ENCODE results near the gene INTS11. TPM values are rescaled to one million over a fixed set of nuclear protein-coding genes. Genes with fewer than 3 reads are reported as not detected.

INTS11 gene
- total and polyA plus RNA-seq, 2 of the 13 experiments (the other 11 are each of a cell fraction or from before 2014, with no cell fraction given) = 52.8 to 94.8 TPM

DNA sequence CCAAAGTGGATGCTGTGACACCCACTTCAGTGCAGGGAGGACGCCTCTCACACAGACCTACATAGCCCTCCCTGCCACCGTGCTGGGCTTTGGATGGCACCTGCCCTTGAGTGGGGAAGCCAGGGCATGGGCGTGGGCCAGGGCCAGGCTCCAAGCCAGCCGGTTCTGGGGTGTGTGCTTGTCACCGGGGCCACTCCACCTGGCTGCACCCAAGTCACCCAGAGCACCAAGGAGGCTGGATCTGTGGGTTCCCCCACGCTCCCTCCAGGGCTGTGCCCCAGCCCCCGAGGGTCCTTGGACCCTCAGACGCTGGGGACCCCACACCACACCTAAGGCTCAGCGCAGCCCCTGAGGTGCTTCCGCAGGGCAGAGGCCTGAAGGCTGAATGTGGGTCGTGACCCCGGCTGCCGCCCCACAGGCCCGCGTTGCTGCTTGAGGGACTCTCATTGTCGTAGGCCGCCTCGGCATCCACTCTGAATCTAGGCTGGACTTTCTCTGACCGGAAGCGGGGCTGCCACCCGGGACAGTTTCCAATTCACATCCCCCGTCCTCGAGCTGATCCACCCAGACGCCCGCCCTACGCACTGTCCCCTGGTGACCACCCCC is 32.4 kb upstream of the INTS11 start:
- no peak for ATAC-seq
- Histone ChIP-seq H3K27ac (ENCODE audit: extremely low read length, insufficient read depth, low read length) (no peak overlapping the region), H3K4me1 (ENCODE audit: insufficient read depth, low read length) (peaks cover 60% of the 10 kb centered on the region), H3K27me3 (ENCODE audit: control insufficient read depth in 1 of 2, insufficient read depth in 2 of 2, low read length in 2 of 2) (no peaks in the 10 kb centered on the region), H4K20me1 (ENCODE audit: insufficient read depth, low read length) (no peaks in the 10 kb centered on the region), H3K4me3 (replicated peaks in 1 of 3; ENCODE audit: insufficient read depth in 1 of 3, low read depth in 2 of 3, low read length in 3 of 3) (peak overlapping the region; percentile 69 to 74 (median 71); a peak in 5 of 6 replicates), H3K4me2 (ENCODE audit: low read depth, low read length) (peak overlapping the region; percentile 92), H3K9me3 (ENCODE audit: low read length) (no peaks in the 10 kb centered on the region), H3K9ac (ENCODE audit: insufficient read depth, low read depth, low read length) (peak overlapping the region; percentile 80), H3K36me3 (replicated peaks in 1 of 2; ENCODE audit: control insufficient read depth in 1 of 2, insufficient read depth in 2 of 2, low read length in 2 of 2) (no peaks in the 10 kb centered on the region), H3K79me2 (ENCODE audit: insufficient read depth, low read length) (peaks cover 4% of the 10 kb centered on the region), H2AFZ (ENCODE audit: low read length) (no peak overlapping the region)
- FAIRE-seq = no peak
- no peak for DNase-seq (ENCODE audit: low spot score)
- intact Hi-C loops (cut with micrococcal nuclease; ENCODE audit: unreplicated experiment) = no loop called here
- 63% methylated on average over 7 of the region's 26 CpGs for WGBS (ENCODE audit: low lambda C conversion rate)
- POLR2A ChIA-PET = interaction anchor here (1.4 to 4.0 kb wide), 4 partner anchors 9 to 43 kb away, joined by 7 to 38 read pairs (median 16); partner anchors contain the start of genes AURKAIP1, CCNL2 and DVL1
- in situ Hi-C loops (cut with HindIII; ENCODE audit: extremely low pct_ligation_motif_present, low pct_unique_long_range_greater_than_20kb) = no loop called here
- CTCF ChIA-PET (ENCODE audit: low intra/inter-chr PET ratio, low total read pairs) = no interaction called here
- BruUV-seq (replicated peaks) = no TSS peak
- TF ChIP-seq ZNF891 (CRISPR knock-in tag; IDR thresholded peaks at IDR 0.05) (no peak), AGO2 (optimal IDR thresholded peaks at IDR 0.05; ENCODE audit: low read depth, low read length) (peak; percentile 77), PLSCR1 (CRISPR knock-in tag; IDR thresholded peaks at IDR 0.05; ENCODE audit: borderline replicate concordance) (no peak), ZNF569 (CRISPR knock-in tag; IDR thresholded peaks at IDR 0.05; ENCODE audit: borderline replicate concordance) (no peak), SRY (CRISPR knock-in tag; IDR thresholded peaks at IDR 0.05) (no peak), SETDB1 (CRISPR knock-in tag; IDR thresholded peaks at IDR 0.05; ENCODE audit: borderline replicate concordance) (no peak), ZNF704 (CRISPR knock-in tag; IDR thresholded peaks at IDR 0.05; ENCODE audit: borderline replicate concordance) (no peak), TBX2 (CRISPR knock-in tag; IDR thresholded peaks at IDR 0.05; ENCODE audit: borderline replicate concordance) (peak; percentile 31; the same call in 1 of the 2 replicates), JUN (CRISPR knock-in tag; IDR thresholded peaks at IDR 0.05) (no peak), ZNF784 (CRISPR knock-in tag; IDR thresholded peaks at IDR 0.05; ENCODE audit: borderline replicate concordance) (no peak), NR2F2 (IDR thresholded peaks at IDR 0.05; ENCODE audit: borderline replicate concordance, low read depth) (no peak), ZNF138 (CRISPR knock-in tag; IDR thresholded peaks at IDR 0.05; ENCODE audit: low read depth) (no peak), ZMYM4 (CRISPR knock-in tag; IDR thresholded peaks at IDR 0.05) (no peak), EP300 (IDR thresholded peaks at IDR 0.05; ENCODE audit: low read depth in 2 of 2, low read length in 2 of 2) (no peak), EP300 (CRISPR knock-in tag; IDR thresholded peaks at IDR 0.05; ENCODE audit: borderline replicate concordance) (no peak)
- TF ChIP-seq, protein P1, sequence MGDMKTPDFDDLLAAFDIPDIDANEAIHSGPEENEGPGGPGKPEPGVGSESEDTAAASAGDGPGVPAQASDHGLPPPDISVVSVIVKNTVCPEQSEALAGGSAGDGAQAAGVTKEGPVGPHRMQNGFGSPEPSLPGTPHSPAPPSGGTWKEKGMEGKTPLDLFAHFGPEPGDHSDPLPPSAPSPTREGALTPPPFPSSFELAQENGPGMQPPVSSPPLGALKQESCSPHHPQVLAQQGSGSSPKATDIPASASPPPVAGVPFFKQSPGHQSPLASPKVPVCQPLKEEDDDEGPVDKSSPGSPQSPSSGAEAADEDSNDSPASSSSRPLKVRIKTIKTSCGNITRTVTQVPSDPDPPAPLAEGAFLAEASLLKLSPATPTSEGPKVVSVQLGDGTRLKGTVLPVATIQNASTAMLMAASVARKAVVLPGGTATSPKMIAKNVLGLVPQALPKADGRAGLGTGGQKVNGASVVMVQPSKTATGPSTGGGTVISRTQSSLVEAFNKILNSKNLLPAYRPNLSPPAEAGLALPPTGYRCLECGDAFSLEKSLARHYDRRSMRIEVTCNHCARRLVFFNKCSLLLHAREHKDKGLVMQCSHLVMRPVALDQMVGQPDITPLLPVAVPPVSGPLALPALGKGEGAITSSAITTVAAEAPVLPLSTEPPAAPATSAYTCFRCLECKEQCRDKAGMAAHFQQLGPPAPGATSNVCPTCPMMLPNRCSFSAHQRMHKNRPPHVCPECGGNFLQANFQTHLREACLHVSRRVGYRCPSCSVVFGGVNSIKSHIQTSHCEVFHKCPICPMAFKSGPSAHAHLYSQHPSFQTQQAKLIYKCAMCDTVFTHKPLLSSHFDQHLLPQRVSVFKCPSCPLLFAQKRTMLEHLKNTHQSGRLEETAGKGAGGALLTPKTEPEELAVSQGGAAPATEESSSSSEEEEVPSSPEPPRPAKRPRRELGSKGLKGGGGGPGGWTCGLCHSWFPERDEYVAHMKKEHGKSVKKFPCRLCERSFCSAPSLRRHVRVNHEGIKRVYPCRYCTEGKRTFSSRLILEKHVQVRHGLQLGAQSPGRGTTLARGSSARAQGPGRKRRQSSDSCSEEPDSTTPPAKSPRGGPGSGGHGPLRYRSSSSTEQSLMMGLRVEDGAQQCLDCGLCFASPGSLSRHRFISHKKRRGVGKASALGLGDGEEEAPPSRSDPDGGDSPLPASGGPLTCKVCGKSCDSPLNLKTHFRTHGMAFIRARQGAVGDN (CRISPR knock-in tag; IDR thresholded peaks at IDR 0.05) = peak; percentile 43
